HCT116 (cell line): ENCODE measurements around the gene CLCF1. TPM values are rescaled to one million over a fixed set of nuclear protein-coding genes. Genes with fewer than 3 reads are reported as not detected.

Source experiments
- ATAC-seq: fragments of 200-7000 bp; cut with Tn5 transposase; 2 replicates; pipeline ENCODE4 v1.9.1; 2020; ENCODE audit warnings: mild to moderate bottlenecking, moderate library complexity
- BruUV-seq: library from RNA; stranded (reverse); fragments of 400-500 nt; replicated peaks from 2 replicates; lab custom pipeline; 2021; lab: Mats Ljungman, UMichigan
- CTCF ChIA-PET: fragments of 300-600 bp; sonication (Branson Sonifier 250); formaldehyde crosslinking; loops from one replicate; lab custom pipeline; 2021; ENCODE audit warnings: antibody characterized with exemption; lab: Charles Lee
- POLR2A ChIA-PET: fragments of 300-600, 350-600 bp; sonication (Branson Sonifier 250); formaldehyde crosslinking; loops from one replicate; lab custom pipeline; 2021; ENCODE audit warnings: antibody characterized with exemption; lab: Charles Lee
- RAD21 ChIA-PET, 2 experiments: fragments of 300-600 bp; sonication (Branson Sonifier 250); formaldehyde crosslinking; loops; one replicate each; lab custom pipeline; 2023; ENCODE audit warnings: low total read pairs in 2 of 2; ENCODE audit not compliant: uncharacterized antibody in 2 of 2, unreplicated experiment in 2 of 2, low non-redundant PET in 1 of 2; lab: Charles Lee
- DNase-seq: peaks from one replicate; pipeline ENCODE4 v3.0.0-alpha.2; 2010; ENCODE audit warnings: low read depth, low spot score
- H2AFZ ChIP-seq: fragments of 200-600 bp; shearing (Covaris generic), sonication (generic); 2 replicates; pipeline ENCODE4 v1.6.1; 2017; ENCODE audit warnings: low read depth, mixed run types, mixed read lengths, antibody characterized with exemption, low read length; ENCODE audit not compliant: poor library complexity, severe bottlenecking
- H3K27ac ChIP-seq: 2 replicates; pipeline ENCODE4 v1.5.1; 2012; ENCODE audit warnings: low read depth, low read length
- H3K27me3 ChIP-seq: fragments of 200-600 bp; sonication (generic); 2 replicates; pipeline ENCODE4 v1.6.1; 2016; ENCODE audit warnings: mixed run types, low read length, mixed read lengths; ENCODE audit not compliant: insufficient read depth
- H3K36me3 ChIP-seq, 2 experiments: fragments of 200-500 bp in 1 of 2; fragments of 200-600 bp in 1 of 2; sonication (Bioruptor generic) in 1 of 2; sonication (generic) in 1 of 2; 2 replicates each; pipeline versions ENCODE4 v1.5.1 to v1.6.1; 2014 to 2016; ENCODE audit warnings: low read length in 2 of 2, inconsistent platforms in 1 of 2, mixed read lengths in 1 of 2, mixed run types in 1 of 2; ENCODE audit not compliant: insufficient read depth in 2 of 2, control insufficient read depth in 1 of 2
- H3K4me1 ChIP-seq, 2 experiments: fragments of 200-600 bp in 1 of 2; sonication (generic) in 1 of 2; 2 replicates each; pipeline versions ENCODE4 v1.5.1 to v1.6.1; 2012 to 2017; ENCODE audit warnings: low read length in 2 of 2, inconsistent platforms in 1 of 2, mild to moderate bottlenecking in 1 of 2, mixed read lengths in 1 of 2, mixed run types in 1 of 2, moderate library complexity in 1 of 2; ENCODE audit not compliant: insufficient read depth in 2 of 2, control insufficient read depth in 1 of 2
- H3K4me2 ChIP-seq: fragments of 200-600 bp; sonication (generic); 2 replicates; pipeline ENCODE4 v1.6.1; 2017; ENCODE audit warnings: mixed run types, low read length, mixed read lengths
- H3K4me3 ChIP-seq, 2 experiments: fragments of 200-600 bp in 1 of 2; sonication (generic) in 1 of 2; replicated peaks in 1 of 2; 2 replicates each; pipeline ENCODE4 v1.5.1; 2011 to 2016; ENCODE audit warnings: low read length in 2 of 2, control low read depth in 1 of 2, low read depth in 1 of 2, mild to moderate bottlenecking in 1 of 2, mixed read lengths in 1 of 2, mixed run types in 1 of 2
- H3K79me2 ChIP-seq: fragments of 200-600 bp; sonication (generic); 2 replicates; pipeline ENCODE4 v1.6.1; 2017; ENCODE audit warnings: mild to moderate bottlenecking, mixed run types, low read length, moderate library complexity, mixed read lengths; ENCODE audit not compliant: insufficient read depth
- H3K9ac ChIP-seq: fragments of 200-600 bp; sonication (generic); 2 replicates; pipeline ENCODE4 v1.6.1; 2016; ENCODE audit warnings: low read length, mixed read lengths
- H3K9me2 ChIP-seq: fragments of 200-600 bp; sonication (generic), shearing (Covaris generic); 2 replicates; pipeline ENCODE4 v1.6.1; 2017; ENCODE audit warnings: mixed run types, mild to moderate bottlenecking, moderate library complexity; ENCODE audit not compliant: insufficient read depth
- H3K9me3 ChIP-seq, 2 experiments: fragments of 200-500 bp in 1 of 2; fragments of 200-600 bp in 1 of 2; sonication (Bioruptor generic) in 1 of 2; sonication (generic) in 1 of 2; 2 replicates each; pipeline ENCODE4 v1.6.1; 2014 to 2017; ENCODE audit warnings: low read length in 2 of 2, mixed read lengths in 2 of 2, inconsistent platforms in 1 of 2, low read depth in 1 of 2, mild to moderate bottlenecking in 1 of 2, mixed run types in 1 of 2, moderate library complexity in 1 of 2; ENCODE audit not compliant: control insufficient read depth in 1 of 2, insufficient read depth in 1 of 2
- H4K20me1 ChIP-seq: fragments of 200-600 bp; sonication (generic), shearing (Covaris generic); 2 replicates; pipeline ENCODE4 v1.6.1; 2017; ENCODE audit warnings: mixed run types, mild to moderate bottlenecking, moderate library complexity; ENCODE audit not compliant: insufficient read depth
- EGR1 ChIP-seq: IDR thresholded peaks from 2 replicates; pipeline ENCODE4 v1.6.1; 2012; ENCODE audit warnings: low read depth
- ELF1 ChIP-seq: IDR thresholded peaks from 2 replicates; pipeline ENCODE4 v1.6.1; 2012; ENCODE audit warnings: low read depth, borderline replicate concordance
- EZH2phosphoT487 ChIP-seq: fragments of 200-600 bp; IDR thresholded peaks from 2 replicates; pipeline ENCODE4 v1.6.1; 2018; ENCODE audit warnings: antibody characterized with exemption, borderline replicate concordance
- FOSL1 ChIP-seq: IDR thresholded peaks from 2 replicates; pipeline ENCODE4 v1.6.1; 2012; ENCODE audit warnings: low read depth
- POLR2A ChIP-seq: IDR thresholded peaks from 2 replicates; pipeline ENCODE4 v1.7.0; 2011; ENCODE audit warnings: borderline replicate concordance; ENCODE audit not compliant: insufficient read depth, insufficient read length; ENCODE audit errors: extremely low read depth
- POLR2AphosphoS5 ChIP-seq: IDR thresholded peaks from 2 replicates; pipeline ENCODE4 v1.6.1; 2011; ENCODE audit warnings: mild to moderate bottlenecking, low read depth, low read length, moderate library complexity
- SRF ChIP-seq: IDR thresholded peaks from 2 replicates; pipeline ENCODE4 v1.6.1; 2012; ENCODE audit warnings: low read depth
- TCF7L2 ChIP-seq: IDR thresholded peaks from 2 replicates; pipeline ENCODE4 v1.7.0; 2011; ENCODE audit warnings: borderline replicate concordance, inconsistent platforms; ENCODE audit not compliant: insufficient read depth, insufficient read length; ENCODE audit errors: extremely low read depth
- ZFX ChIP-seq: fragments of 450-650 bp; IDR thresholded peaks from 2 replicates; pipeline ENCODE4 v1.6.1; 2017
- ZNF274 ChIP-seq: fragments of 200-500 bp; sonication (Bioruptor generic); IDR thresholded peaks from 2 replicates; pipeline ENCODE4 v1.6.1; 2014; ENCODE audit warnings: mild to moderate bottlenecking, low read depth, low read length, inconsistent platforms
- intact Hi-C: fragments of 100-400 bp; cut with micrococcal nuclease; formaldehyde crosslinking; loops from 2 replicates; pipeline ENCODE4 v1.10.0; 2022
- total RNA-seq: library from RNA; stranded (reverse); gene quantifications from one replicate; pipeline ENCODE4 v1.2.1, GENCODE V29; 2021; ENCODE audit not compliant: unreplicated experiment
- TF ChIP-seq, protein P1 (sequence below): IDR thresholded peaks from 2 replicates; pipeline ENCODE4 v1.6.1; 2011; ENCODE audit warnings: mild to moderate bottlenecking, low read length, moderate library complexity; ENCODE audit not compliant: insufficient replicate concordance; ENCODE audit errors: extremely low read depth
- TF ChIP-seq, protein P2 (sequence below), 3 experiments: fragments of 200-600 bp in 1 of 3; sonication (generic) in 1 of 3; IDR thresholded peaks in 2 of 3; conservative IDR thresholded peaks in 1 of 3; 2 replicates each; pipeline ENCODE4 v1.5.1; 2012 to 2017; ENCODE audit warnings: low read depth in 2 of 3, low read length in 2 of 3, antibody characterized with exemption in 1 of 3, borderline replicate concordance in 1 of 3, control low read depth in 1 of 3, mild to moderate bottlenecking in 1 of 3, mixed read lengths in 1 of 3, mixed run types in 1 of 3, moderate library complexity in 1 of 3; ENCODE audit not compliant: insufficient read depth in 1 of 3
- TF ChIP-seq, protein P3 (sequence below): IDR thresholded peaks from 2 replicates; pipeline ENCODE4 v1.6.1; 2012

The CLCF1 gene
- total RNA-seq, 1 experiment from 2014 or later: 12.2 TPM

DNA sequence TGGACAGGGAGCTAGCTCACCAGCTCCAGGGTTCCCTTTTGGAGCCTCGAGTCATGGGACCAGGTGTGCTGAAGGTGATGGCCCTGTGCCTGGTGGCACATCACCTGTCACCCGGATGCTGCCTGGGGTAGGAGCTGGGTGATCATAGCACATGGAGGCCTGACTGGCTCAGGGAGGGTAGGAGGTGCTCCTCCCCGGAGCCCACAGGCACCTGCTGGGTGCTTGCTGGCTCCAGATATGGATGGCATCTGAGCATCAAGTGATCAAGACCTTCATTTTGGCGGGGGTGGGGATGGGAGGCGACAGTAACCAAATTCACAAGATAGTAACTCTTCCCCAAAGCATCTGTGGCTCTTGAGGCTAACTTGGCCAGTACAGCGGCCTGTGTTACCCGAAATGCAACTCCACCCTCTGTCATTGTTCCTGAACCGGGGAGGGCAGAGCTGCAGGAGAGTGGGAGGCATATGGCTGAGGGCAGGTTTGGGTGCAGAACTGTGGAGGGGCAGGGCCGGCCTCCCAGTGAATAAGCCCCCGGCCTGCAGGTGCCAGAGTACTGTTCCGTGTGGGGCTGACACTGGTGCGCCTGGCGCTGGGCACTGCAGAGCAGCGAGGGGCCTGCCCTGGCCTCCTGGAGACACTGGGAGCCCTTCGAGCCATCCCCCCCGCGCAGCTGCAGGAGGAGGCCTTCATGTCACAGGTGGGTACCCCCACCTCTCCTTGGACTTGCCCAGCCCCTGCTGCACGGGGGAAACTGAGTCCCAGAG is 35.2 kb upstream of the CLCF1 start:
- Histone ChIP-seq H3K9me3 (no peaks in the 10 kb centered on the region), H3K79me2 (no peaks in the 10 kb centered on the region), H3K9me2 (no peaks in the 10 kb centered on the region), H3K4me2 (no peak overlapping the region), H4K20me1 (no peaks in the 10 kb centered on the region), H3K9ac (no peak overlapping the region), H2AFZ (no peak overlapping the region), H3K4me3 (no peak overlapping the region), H3K27me3 (no peaks in the 10 kb centered on the region), H3K27ac (no peak overlapping the region; the same call in 1 of the 2 replicates), H3K4me1 (peaks cover 0 to 6% of the 10 kb centered on the region in 2 experiments; a peak in 2 of 4 replicates), H3K36me3 (no peaks in the 10 kb centered on the region)
- no peak for TF ChIP-seq ZNF274
- no peak for TF ChIP-seq SRF
- no peak for TF ChIP-seq EZH2phosphoT487
- no peak for TF ChIP-seq ELF1
- no peak for TF ChIP-seq POLR2A
- no peak for TF ChIP-seq ZFX
- TF ChIP-seq, protein P1, sequence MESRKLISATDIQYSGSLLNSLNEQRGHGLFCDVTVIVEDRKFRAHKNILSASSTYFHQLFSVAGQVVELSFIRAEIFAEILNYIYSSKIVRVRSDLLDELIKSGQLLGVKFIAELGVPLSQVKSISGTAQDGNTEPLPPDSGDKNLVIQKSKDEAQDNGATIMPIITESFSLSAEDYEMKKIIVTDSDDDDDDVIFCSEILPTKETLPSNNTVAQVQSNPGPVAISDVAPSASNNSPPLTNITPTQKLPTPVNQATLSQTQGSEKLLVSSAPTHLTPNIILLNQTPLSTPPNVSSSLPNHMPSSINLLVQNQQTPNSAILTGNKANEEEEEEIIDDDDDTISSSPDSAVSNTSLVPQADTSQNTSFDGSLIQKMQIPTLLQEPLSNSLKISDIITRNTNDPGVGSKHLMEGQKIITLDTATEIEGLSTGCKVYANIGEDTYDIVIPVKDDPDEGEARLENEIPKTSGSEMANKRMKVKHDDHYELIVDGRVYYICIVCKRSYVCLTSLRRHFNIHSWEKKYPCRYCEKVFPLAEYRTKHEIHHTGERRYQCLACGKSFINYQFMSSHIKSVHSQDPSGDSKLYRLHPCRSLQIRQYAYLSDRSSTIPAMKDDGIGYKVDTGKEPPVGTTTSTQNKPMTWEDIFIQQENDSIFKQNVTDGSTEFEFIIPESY: no peak
- TF ChIP-seq, protein P2, sequence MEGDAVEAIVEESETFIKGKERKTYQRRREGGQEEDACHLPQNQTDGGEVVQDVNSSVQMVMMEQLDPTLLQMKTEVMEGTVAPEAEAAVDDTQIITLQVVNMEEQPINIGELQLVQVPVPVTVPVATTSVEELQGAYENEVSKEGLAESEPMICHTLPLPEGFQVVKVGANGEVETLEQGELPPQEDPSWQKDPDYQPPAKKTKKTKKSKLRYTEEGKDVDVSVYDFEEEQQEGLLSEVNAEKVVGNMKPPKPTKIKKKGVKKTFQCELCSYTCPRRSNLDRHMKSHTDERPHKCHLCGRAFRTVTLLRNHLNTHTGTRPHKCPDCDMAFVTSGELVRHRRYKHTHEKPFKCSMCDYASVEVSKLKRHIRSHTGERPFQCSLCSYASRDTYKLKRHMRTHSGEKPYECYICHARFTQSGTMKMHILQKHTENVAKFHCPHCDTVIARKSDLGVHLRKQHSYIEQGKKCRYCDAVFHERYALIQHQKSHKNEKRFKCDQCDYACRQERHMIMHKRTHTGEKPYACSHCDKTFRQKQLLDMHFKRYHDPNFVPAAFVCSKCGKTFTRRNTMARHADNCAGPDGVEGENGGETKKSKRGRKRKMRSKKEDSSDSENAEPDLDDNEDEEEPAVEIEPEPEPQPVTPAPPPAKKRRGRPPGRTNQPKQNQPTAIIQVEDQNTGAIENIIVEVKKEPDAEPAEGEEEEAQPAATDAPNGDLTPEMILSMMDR (IDR thresholded peaks at IDR 0.05 in 2 of 3, conservative IDR thresholded peaks at IDR 0.05 in 1 of 3; ENCODE audit: borderline replicate concordance in 1 of 3, insufficient read depth in 1 of 3, low read depth in 2 of 3, low read length in 2 of 3): no peak
- TF ChIP-seq TCF7L2: no peak
- TF ChIP-seq POLR2AphosphoS5: no peak
- no peak for TF ChIP-seq FOSL1
- TF ChIP-seq, protein P3, sequence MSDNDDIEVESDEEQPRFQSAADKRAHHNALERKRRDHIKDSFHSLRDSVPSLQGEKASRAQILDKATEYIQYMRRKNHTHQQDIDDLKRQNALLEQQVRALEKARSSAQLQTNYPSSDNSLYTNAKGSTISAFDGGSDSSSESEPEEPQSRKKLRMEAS: no peak
- TF ChIP-seq EGR1: no peak
- CTCF ChIA-PET: no interaction called here
- POLR2A ChIA-PET: no interaction called here
- RAD21 ChIA-PET: no interaction called here
- ATAC-seq: no peak
- no TSS peak for BruUV-seq
- DNase-seq: no peak
- intact Hi-C loops: no loop called here
